WI38 (cell line): ENCODE data around the gene MRC2.

Source experiments
- H3K4me3 ChIP-seq: 2 replicates; pipeline ENCODE4 v1.5.1; 2011; ENCODE audit warnings: low read depth, mild to moderate bottlenecking, control low read depth, low read length
- TF ChIP-seq, protein P1 (sequence below): IDR thresholded peaks from 2 replicates; pipeline ENCODE4 v1.5.1; 2012; ENCODE audit warnings: low read depth, mild to moderate bottlenecking, control low read depth, low read length

Gene MRC2

GRCh38 chr17:62676952-62677596, 49.6 kb downstream of the MRC2 start:
- H3K4me3 ChIP-seq = no peak overlapping the region
- TF ChIP-seq, protein P1, sequence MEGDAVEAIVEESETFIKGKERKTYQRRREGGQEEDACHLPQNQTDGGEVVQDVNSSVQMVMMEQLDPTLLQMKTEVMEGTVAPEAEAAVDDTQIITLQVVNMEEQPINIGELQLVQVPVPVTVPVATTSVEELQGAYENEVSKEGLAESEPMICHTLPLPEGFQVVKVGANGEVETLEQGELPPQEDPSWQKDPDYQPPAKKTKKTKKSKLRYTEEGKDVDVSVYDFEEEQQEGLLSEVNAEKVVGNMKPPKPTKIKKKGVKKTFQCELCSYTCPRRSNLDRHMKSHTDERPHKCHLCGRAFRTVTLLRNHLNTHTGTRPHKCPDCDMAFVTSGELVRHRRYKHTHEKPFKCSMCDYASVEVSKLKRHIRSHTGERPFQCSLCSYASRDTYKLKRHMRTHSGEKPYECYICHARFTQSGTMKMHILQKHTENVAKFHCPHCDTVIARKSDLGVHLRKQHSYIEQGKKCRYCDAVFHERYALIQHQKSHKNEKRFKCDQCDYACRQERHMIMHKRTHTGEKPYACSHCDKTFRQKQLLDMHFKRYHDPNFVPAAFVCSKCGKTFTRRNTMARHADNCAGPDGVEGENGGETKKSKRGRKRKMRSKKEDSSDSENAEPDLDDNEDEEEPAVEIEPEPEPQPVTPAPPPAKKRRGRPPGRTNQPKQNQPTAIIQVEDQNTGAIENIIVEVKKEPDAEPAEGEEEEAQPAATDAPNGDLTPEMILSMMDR = no peak

DNA sequence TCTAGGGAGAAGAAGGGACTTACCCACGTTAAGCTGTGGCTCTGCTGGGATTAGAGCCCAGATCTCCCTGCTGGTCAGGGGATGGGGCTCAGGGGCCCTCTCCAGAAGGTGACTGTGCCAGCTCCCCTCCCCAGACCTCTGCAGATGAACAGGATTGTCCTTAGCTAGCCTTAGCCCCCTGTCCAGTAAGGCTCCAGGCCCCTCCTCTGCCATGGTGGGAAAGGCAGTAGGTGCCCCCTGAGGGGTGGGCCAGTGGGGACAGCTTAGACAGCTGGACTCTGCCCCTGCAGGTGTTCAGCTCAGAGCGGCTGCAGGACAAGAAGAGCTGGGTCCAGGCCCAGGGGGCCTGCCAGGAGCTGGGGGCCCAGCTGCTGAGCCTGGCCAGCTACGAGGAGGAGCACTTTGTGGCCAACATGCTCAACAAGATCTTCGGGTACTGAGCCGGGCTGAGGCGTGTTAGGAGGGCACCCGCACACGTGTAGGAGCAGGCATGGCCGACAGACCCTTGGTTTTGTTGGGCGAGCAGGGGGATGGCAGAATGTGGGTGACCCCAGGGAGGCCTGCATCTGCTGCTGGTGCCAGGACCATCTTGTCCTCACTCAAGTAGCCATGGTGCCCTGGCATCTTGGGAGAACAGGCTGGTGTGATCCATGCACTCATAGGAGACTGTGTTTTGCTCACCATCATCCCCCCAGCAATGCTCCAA, 50.9 kb downstream of the MRC2 start:
- no peak overlapping the region for H3K4me3 ChIP-seq
- TF ChIP-seq, protein P1 = no peak

- no peak overlapping the region for H3K4me3 ChIP-seq
- TF ChIP-seq, protein P1 = no peak
These were observed 52.5 kb downstream of the MRC2 start for GRCh38 chr17:62679866-62680377.

DNA sequence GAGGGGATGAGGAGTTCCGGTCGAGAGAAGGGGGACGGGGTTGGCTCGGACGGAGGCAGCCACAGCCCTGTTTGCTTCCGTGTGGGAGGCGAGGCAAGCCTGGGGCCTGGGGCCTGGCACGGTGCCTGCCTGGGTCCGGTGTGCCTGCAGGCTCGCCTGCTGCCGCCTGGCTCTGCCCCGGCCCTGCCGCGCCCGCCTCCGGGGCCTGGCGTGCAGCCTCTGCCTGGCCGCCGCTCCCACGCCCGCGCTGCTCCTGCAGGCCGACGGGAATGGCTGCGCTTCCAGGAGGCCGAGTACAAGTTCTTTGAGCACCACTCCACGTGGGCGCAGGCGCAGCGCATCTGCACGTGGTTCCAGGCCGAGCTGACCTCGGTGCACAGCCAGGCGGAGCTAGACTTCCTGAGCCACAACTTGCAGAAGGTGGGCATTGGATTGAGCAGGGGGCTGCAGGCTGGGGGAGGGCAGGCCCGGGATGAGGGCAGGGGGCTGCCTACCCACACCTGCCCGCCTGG, 53.1 kb downstream of the MRC2 start:
- TF ChIP-seq, protein P1 = no peak
- H3K4me3 ChIP-seq = no peak overlapping the region

- H3K4me3 ChIP-seq = no peak overlapping the region
- TF ChIP-seq, protein P1 = no peak
These were observed 53.8 kb downstream of the MRC2 start for GRCh38 chr17:62681061-62681938.

- no peak overlapping the region for H3K4me3 ChIP-seq
- TF ChIP-seq, protein P1 = no peak
These were observed 54.5 kb downstream of the MRC2 start for GRCh38 chr17:62681939-62682381.
